PC-3 (cell line): ENCODE measurements around the gene AOPEP.

Experiments
- CTCF ChIP-seq: fragments of 300-600 bp; sonication (generic); conservative IDR thresholded peaks from 2 replicates; pipeline ENCODE4 v1.5.1; 2017; ENCODE audit warnings: antibody characterized with exemption, low read depth, mild to moderate bottlenecking, low read length
- EZH2 ChIP-seq: fragments of 300-600 bp; sonication (generic); IDR thresholded peaks from one replicate; pipeline ENCODE4 v1.6.1; 2017; ENCODE audit warnings: antibody characterized with exemption, mild to moderate bottlenecking, low read length; ENCODE audit not compliant: unreplicated experiment
- EZH2phosphoT487 ChIP-seq: fragments of 300-600 bp; sonication (generic); IDR thresholded peaks from 2 replicates; pipeline ENCODE4 v1.6.1; 2018; ENCODE audit warnings: mild to moderate bottlenecking, antibody characterized with exemption, low read length, borderline replicate concordance

GRCh38 chr9:94833802-94834201 lies 107.3 kb downstream of the AOPEP start:
- TF ChIP-seq EZH2: no peak
- TF ChIP-seq CTCF: no peak
- no peak for TF ChIP-seq EZH2phosphoT487
